Smooth muscle cell (in vitro differentiated cells): ENCODE data around the gene ABCA12. TPM values are rescaled to one million over a fixed set of nuclear protein-coding genes. Genes with fewer than 3 reads are reported as not detected.

Experiments used
- DNase-seq: peaks from one replicate; lab custom pipeline; 2025; ENCODE audit not compliant: unreplicated experiment; lab: John Stamatoyannopoulos, UW
- H2AFZ ChIP-seq: fragments of 200-600 bp; sonication (generic); 2 replicates; pipeline ENCODE4 v1.6.0; 2016; ENCODE audit warnings: antibody characterized with exemption, low read depth, mild to moderate bottlenecking
- H3F3A ChIP-seq: fragments of 200-600 bp; sonication (generic); 2 replicates; pipeline ENCODE4 v1.6.0; 2017; ENCODE audit warnings: antibody characterized with exemption, low read depth
- H3K27ac ChIP-seq: fragments of 200-600 bp; sonication (generic); 2 replicates; pipeline ENCODE4 v1.5.1; 2016; ENCODE audit warnings: low read depth, mild to moderate bottlenecking
- H3K27me3 ChIP-seq: fragments of 200-600 bp; sonication (generic); 2 replicates; pipeline ENCODE4 v1.6.1; 2016; ENCODE audit warnings: low read depth, mild to moderate bottlenecking
- H3K36me3 ChIP-seq: fragments of 200-600 bp; sonication (generic); 2 replicates; pipeline ENCODE4 v1.5.1; 2016; ENCODE audit warnings: low read depth
- H3K4me1 ChIP-seq: fragments of 200-600 bp; sonication (generic); 2 replicates; pipeline ENCODE4 v1.5.1; 2016; ENCODE audit warnings: low read depth
- H3K4me2 ChIP-seq: fragments of 200-600 bp; sonication (generic); 2 replicates; pipeline ENCODE4 v1.6.0; 2016; ENCODE audit warnings: mild to moderate bottlenecking
- H3K4me3 ChIP-seq: fragments of 200-600 bp; sonication (generic); 2 replicates; pipeline ENCODE4 v1.5.1; 2016; ENCODE audit warnings: mild to moderate bottlenecking
- H3K79me2 ChIP-seq: fragments of 200-600 bp; sonication (generic); 2 replicates; pipeline ENCODE4 v1.6.0; 2016; ENCODE audit warnings: low read depth, mild to moderate bottlenecking
- H3K9ac ChIP-seq: fragments of 200-600 bp; sonication (generic); 2 replicates; pipeline ENCODE4 v1.6.0; 2016; ENCODE audit warnings: low read depth
- H3K9me3 ChIP-seq: fragments of 200-600 bp; sonication (generic); replicated peaks from 2 replicates; pipeline ENCODE4 v1.5.1; 2016; ENCODE audit warnings: low read depth
- H4K20me1 ChIP-seq: fragments of 200-600 bp; sonication (generic); 2 replicates; pipeline ENCODE4 v1.6.0; 2016; ENCODE audit warnings: low read depth
- WGBS: methylation state at CpG from one replicate; pipeline ENCODE4 v1.1.7; 2016; ENCODE audit warnings: low lambda C conversion rate; 5-methylcytosine and 5-hydroxymethylcytosine counted together
- polyA plus RNA-seq: library from polyadenylated mRNA; unstranded; fragments of >200 nt; fragmentation: Nextera tagmentation; extraction: Ambion mirVana; gene quantifications from 2 replicates; pipeline ENCODE4 v1.2.1, GENCODE V29; 2016
- total RNA-seq: library from RNA; depleted of rRNA; stranded (reverse); fragments of >200 nt; gene quantifications from 2 replicates; pipeline ENCODE4 v1.2.3, GENCODE V29; 2014
- TF ChIP-seq, protein P1 (sequence below): fragments of 200-600 bp; sonication (generic); IDR thresholded peaks from 2 replicates; pipeline ENCODE4 v1.5.1; 2017; ENCODE audit warnings: borderline replicate concordance, mild to moderate bottlenecking, antibody characterized with exemption; ENCODE audit not compliant: insufficient read depth, poor library complexity, severe bottlenecking

ABCA12 gene
- total and polyA plus RNA-seq, 2 experiments from 2014 or later, result 0.47 to 5.7 TPM

DNA sequence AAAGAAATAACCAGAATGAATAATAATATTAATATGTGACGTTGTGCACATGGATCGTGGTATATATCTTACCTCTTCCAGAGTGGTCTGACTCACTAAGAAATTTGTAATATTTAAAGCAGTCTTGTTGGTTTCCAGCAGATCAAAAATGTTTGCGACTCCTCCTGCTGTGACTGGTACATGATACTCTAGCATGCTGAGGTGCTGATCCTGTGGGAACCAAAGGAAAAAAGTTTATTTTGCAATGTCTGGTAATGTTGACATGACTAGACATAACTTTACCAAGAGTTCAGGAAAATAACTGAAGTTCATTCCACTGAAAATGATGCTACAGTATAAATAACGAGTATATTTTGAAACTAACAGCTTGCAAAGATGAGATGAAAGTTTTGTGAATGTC is 204.4 kb downstream of the ABCA12 start:
- no peaks in the 10 kb centered on the region for H3K9me3 ChIP-seq
- H3K4me3 ChIP-seq, result no peak overlapping the region
- H3K27ac ChIP-seq, result no peak overlapping the region
- WGBS, result 93% methylated on average over 4 of the region's 4 CpGs
- H3F3A ChIP-seq, result no peaks in the 10 kb centered on the region
- no peak overlapping the region for H3K9ac ChIP-seq
- H2AFZ ChIP-seq, result no peak overlapping the region
- H3K79me2 ChIP-seq, result no peaks in the 10 kb centered on the region
- no peaks in the 10 kb centered on the region for H3K4me1 ChIP-seq
- no peaks in the 10 kb centered on the region for H3K36me3 ChIP-seq
- H3K4me2 ChIP-seq, result no peak overlapping the region
- H4K20me1 ChIP-seq, result no peaks in the 10 kb centered on the region
- TF ChIP-seq, protein P1, sequence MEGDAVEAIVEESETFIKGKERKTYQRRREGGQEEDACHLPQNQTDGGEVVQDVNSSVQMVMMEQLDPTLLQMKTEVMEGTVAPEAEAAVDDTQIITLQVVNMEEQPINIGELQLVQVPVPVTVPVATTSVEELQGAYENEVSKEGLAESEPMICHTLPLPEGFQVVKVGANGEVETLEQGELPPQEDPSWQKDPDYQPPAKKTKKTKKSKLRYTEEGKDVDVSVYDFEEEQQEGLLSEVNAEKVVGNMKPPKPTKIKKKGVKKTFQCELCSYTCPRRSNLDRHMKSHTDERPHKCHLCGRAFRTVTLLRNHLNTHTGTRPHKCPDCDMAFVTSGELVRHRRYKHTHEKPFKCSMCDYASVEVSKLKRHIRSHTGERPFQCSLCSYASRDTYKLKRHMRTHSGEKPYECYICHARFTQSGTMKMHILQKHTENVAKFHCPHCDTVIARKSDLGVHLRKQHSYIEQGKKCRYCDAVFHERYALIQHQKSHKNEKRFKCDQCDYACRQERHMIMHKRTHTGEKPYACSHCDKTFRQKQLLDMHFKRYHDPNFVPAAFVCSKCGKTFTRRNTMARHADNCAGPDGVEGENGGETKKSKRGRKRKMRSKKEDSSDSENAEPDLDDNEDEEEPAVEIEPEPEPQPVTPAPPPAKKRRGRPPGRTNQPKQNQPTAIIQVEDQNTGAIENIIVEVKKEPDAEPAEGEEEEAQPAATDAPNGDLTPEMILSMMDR, result no peak
- no peaks in the 10 kb centered on the region for H3K27me3 ChIP-seq
- no peak for DNase-seq

DNA sequence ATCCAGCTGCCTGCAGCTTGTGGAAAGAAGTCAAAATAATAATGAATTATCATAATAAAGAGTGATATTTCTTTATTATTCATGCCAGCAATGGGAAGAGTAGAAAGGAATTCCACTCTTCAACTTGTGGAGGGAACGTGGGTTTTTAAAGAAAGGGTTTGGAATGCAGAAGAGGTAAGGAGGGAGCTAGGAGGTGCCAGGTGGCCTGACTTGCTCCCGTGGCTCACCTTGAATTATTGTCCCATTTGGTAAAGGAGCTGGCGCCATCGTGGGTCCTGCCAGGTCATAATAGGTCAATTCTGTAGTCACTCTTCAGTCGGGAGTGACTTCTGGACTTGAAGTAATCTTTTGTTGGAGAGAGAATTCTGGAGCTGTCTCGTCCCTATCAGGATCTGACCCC is 233.8 kb downstream of the ABCA12 start:
- H3K9ac ChIP-seq, result no peak overlapping the region
- no peak overlapping the region for H2AFZ ChIP-seq
- no peak for DNase-seq
- H3K79me2 ChIP-seq, result no peaks in the 10 kb centered on the region
- H3K4me1 ChIP-seq, result peaks cover 12% of the 10 kb centered on the region
- H3K9me3 ChIP-seq, result no peaks in the 10 kb centered on the region
- no peak overlapping the region for H3K4me3 ChIP-seq
- no peaks in the 10 kb centered on the region for H4K20me1 ChIP-seq
- TF ChIP-seq, protein P1, result no peak
- H3F3A ChIP-seq, result no peaks in the 10 kb centered on the region
- no peaks in the 10 kb centered on the region for H3K36me3 ChIP-seq
- 48% methylated on average over 6 of the region's 6 CpGs for WGBS
- no peak overlapping the region for H3K4me2 ChIP-seq
- H3K27ac ChIP-seq, result no peak overlapping the region
- no peaks in the 10 kb centered on the region for H3K27me3 ChIP-seq

DNA sequence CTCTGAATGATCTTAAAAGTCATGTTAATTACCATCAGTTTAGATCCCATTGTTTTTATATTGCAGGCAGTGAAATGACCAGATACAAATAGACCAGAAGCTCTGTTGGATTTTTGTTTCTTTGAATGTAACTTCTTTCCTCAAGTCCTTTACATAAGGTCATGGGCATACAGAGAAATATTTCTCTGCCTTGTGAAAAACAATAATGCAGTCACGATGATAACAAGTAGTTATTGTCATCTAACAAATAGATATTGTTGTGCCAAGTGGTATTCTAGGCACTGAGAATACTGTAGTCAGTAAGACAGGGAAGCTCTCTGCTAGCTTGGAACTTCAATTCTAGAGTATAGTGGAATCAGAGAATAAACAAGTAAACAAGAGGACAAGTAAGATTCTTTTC is 234.2 kb downstream of the ABCA12 start:
- Histone ChIP-seq H3K36me3 (no peaks in the 10 kb centered on the region), H3K79me2 (no peaks in the 10 kb centered on the region), H3F3A (no peaks in the 10 kb centered on the region), H2AFZ (no peak overlapping the region), H3K4me2 (no peak overlapping the region), H3K27ac (no peak overlapping the region), H3K27me3 (no peaks in the 10 kb centered on the region), H3K9me3 (no peaks in the 10 kb centered on the region), H3K4me3 (no peak overlapping the region), H4K20me1 (no peaks in the 10 kb centered on the region), H3K4me1 (peaks cover 12% of the 10 kb centered on the region), H3K9ac (no peak overlapping the region)
- no peak for DNase-seq
- WGBS, result 95% methylated on average over 1 of the region's 1 CpG
- TF ChIP-seq, protein P1, result no peak

DNA sequence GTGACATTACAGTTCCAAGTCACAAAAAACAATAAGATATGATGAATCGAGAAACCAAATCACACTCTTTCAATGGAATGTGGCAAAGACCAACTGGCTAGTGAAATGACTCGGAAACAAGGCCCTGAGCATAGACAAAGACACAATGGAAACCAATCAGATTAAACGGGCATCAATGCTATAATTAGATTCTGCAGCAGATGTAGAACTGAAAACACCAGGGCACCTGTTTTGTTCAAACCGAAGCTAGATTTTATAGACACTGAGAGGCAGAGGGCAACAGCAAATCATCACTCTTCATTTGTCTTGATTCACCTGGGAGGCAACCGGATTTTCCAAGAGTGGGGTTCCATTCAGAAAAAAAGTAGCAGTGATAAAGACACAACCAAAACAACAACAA is 236.1 kb downstream of the ABCA12 start:
- H3K9me3 ChIP-seq, result no peaks in the 10 kb centered on the region

More for the DNA sequence above, 236.1 kb downstream of the ABCA12 start:
- H3K79me2 ChIP-seq, result no peaks in the 10 kb centered on the region
- peaks cover 12% of the 10 kb centered on the region for H3K4me1 ChIP-seq
- H3K36me3 ChIP-seq, result no peaks in the 10 kb centered on the region
- no peak for DNase-seq
- H3K4me3 ChIP-seq, result no peak overlapping the region
- TF ChIP-seq, protein P1, result no peak
- 94% methylated on average over 5 of the region's 5 CpGs for WGBS
- no peaks in the 10 kb centered on the region for H3F3A ChIP-seq
- H2AFZ ChIP-seq, result no peak overlapping the region
- no peaks in the 10 kb centered on the region for H4K20me1 ChIP-seq
- no peak overlapping the region for H3K4me2 ChIP-seq
- H3K27ac ChIP-seq, result no peak overlapping the region
- H3K9ac ChIP-seq, result no peak overlapping the region
- H3K27me3 ChIP-seq, result no peaks in the 10 kb centered on the region
